Body of pancreas (tissue), 4 donors: ENCODE results near the gene PCSK1N. TPM values are rescaled to one million over a fixed set of nuclear protein-coding genes. Genes with fewer than 3 reads are reported as not detected.

ENCODE experiments used
- ATAC-seq: fragments of 150-250 bp; one replicate; pipeline ENCODE4 v1.9.1; 2016
- DNase-seq, 4 donors: peaks; one replicate each; pipeline ENCODE4 v3.0.0-alpha.2; 2019
- H3K27ac ChIP-seq, 4 donors: fragments of 200-600 bp; sonication (generic); 1 replicate in 3 of 4; 2 replicates in 1 of 4; pipeline versions ENCODE4 v1.5.1 to v1.6.1; 2016 to 2019; ENCODE audit warnings: mild to moderate bottlenecking in 1 of 4, mixed read lengths in 1 of 4, moderate library complexity in 1 of 4
- H3K27me3 ChIP-seq, 2 donors: fragments of 200-600 bp; sonication (generic); one replicate each; pipeline ENCODE4 v1.6.0; 2016; ENCODE audit warnings: mild to moderate bottlenecking in 1 of 2
- H3K36me3 ChIP-seq, 2 donors: fragments of 200-600 bp; sonication (generic); replicated peaks in 1 of 2; 2 replicates each; pipeline ENCODE4 v1.5.1; 2016; ENCODE audit warnings: low read depth in 2 of 2; ENCODE audit not compliant: insufficient read depth in 1 of 2
- H3K4me1 ChIP-seq: fragments of 200-600 bp; sonication (generic); one replicate; pipeline ENCODE4 v1.6.0; 2016
- H3K4me3 ChIP-seq, 2 donors: fragments of 200-600 bp; sonication (generic); 1 replicate in 1 of 2; 2 replicates in 1 of 2; pipeline ENCODE4 v1.5.1; 2016 to 2019
- H3K9me3 ChIP-seq, 3 donors: fragments of 200-600 bp; sonication (generic); 1 replicate in 2 of 3; 2 replicates in 1 of 3; pipeline ENCODE4 v1.5.1; 2016
- POLR2A ChIP-seq, 3 donors: fragments of 450-650 bp; IDR thresholded peaks; one replicate each; pipeline ENCODE4 v1.6.1; 2016; ENCODE audit warnings: antibody characterized with exemption in 3 of 3, mild to moderate bottlenecking in 2 of 3
- WGBS, 2 donors: methylation state at CpG; one replicate each; pipeline ENCODE4 v1.1.5; 2017; 5-methylcytosine and 5-hydroxymethylcytosine counted together
- intact Hi-C: fragments of 100-400 bp; cut with DNase I; formaldehyde crosslinking; loops from one replicate; pipeline ENCODE4 v1.15.1; 2023
- total RNA-seq, 2 donors: library from RNA; depleted of rRNA; stranded (reverse); fragments of >200 nt; gene quantifications; one replicate each; pipeline ENCODE4 v1.1.0, GENCODE V29; 2016
- TF ChIP-seq, protein P1 (sequence below), 7 experiments: fragments of 450-650 bp in 4 of 7; fragments of 200-600 bp in 3 of 7; sonication (generic) in 3 of 7; IDR thresholded peaks; one replicate each; pipeline ENCODE4 v1.5.1; 2016 to 2019; ENCODE audit warnings: antibody characterized with exemption in 7 of 7

PCSK1N gene
- total RNA-seq, 2 donors from 2014 or later: 110 to 196 TPM

DNA sequence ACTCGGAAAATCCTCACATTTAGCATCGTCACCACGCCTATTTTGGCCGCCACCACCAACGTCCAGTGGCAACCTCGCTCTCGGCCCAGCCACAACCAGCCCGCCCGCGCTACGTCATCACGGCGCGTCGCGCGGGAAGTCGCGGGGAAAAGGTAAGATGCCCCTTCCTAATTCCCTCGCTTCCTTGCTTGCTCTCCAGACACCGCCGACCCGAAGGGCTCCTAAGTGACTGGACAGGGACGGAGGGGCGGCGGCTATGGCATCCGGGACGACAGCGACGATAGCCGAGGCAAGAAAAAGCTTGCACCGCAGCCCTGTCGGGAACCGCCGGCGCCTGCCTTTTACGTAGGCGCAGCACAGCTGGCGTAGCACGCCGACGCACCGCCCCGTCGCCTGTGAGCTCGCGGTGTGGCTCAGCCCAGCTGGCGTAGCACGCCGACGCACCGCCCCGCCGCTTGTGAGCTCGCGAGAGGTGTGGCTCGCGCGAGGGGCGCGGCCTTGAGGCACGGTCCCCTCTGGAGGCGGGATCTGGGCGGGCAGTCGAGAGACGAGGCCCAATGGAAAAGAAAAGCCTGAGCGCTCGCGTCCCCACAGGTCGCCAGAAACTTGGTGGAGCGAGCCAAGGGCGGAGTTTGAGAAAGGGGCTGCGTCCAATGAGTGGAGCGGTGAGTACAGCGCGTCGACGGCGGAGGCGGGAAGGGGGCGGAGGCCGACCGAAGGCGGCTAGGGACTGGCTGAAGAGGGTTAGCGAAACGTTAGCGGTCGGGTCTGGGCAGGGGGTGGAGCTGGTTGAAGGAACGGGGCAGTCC lies 33.9 kb downstream of the PCSK1N start, which contains the start of gene HDAC6:
Gene HDAC6 (plus strand): TSS at position 788 of the 809 bp plus-strand sequence. CDS start 626 bp downstream, outside the sequence.
- ATAC-seq: peak; percentile 88

DNA sequence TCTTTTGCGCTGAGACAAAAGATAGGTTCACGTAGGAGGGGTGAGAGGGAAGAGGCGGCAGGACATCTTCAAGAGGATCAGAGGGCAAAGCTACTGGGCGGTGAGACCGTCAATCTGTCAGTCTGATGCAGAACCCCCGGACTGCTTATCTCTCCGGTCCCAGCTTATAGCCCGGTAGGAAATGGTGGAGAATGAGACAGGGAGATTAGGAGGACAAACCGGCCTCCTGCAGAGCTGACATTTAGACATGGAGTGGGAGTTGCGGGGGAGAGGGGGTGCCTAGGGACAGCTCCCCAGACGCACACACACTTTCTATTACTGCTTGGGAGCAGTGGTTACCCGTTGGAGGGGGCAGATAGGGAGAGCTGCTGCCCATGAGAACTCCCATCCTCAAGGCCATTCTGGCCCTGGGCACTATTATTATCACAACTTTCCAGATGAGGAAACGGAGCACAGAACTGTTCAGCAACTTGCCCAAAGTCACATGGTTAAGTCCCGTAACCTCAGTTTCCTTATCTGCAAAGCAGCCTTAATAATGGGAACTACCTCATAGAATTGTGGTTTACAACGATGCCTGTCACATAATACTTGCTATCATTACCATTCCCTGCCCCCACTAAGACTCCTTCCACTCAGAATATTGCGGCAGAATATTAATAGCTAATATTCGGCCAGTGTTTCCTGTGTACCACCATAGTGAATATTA lies 34.7 kb downstream of the PCSK1N start:
- TF ChIP-seq, protein P1, sequence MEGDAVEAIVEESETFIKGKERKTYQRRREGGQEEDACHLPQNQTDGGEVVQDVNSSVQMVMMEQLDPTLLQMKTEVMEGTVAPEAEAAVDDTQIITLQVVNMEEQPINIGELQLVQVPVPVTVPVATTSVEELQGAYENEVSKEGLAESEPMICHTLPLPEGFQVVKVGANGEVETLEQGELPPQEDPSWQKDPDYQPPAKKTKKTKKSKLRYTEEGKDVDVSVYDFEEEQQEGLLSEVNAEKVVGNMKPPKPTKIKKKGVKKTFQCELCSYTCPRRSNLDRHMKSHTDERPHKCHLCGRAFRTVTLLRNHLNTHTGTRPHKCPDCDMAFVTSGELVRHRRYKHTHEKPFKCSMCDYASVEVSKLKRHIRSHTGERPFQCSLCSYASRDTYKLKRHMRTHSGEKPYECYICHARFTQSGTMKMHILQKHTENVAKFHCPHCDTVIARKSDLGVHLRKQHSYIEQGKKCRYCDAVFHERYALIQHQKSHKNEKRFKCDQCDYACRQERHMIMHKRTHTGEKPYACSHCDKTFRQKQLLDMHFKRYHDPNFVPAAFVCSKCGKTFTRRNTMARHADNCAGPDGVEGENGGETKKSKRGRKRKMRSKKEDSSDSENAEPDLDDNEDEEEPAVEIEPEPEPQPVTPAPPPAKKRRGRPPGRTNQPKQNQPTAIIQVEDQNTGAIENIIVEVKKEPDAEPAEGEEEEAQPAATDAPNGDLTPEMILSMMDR (IDR thresholded peaks at IDR 0.05): no peak
- peak in 1 of 3 donors; percentile 48 for TF ChIP-seq POLR2A (IDR thresholded peaks at IDR 0.05)
- Histone ChIP-seq H3K4me3 (no peak overlapping the region), H3K36me3 (no peaks in the 10 kb centered on the region), H3K9me3 (no peaks in the 10 kb centered on the region), H3K27ac (peak overlapping the region; percentile 77 to 96 (median 86)), H3K27me3 (no peaks in the 10 kb centered on the region), H3K4me1 (peaks cover 8% of the 10 kb centered on the region)
- intact Hi-C loops: no loop called here
- WGBS, 2 donors: 19 to 40% methylated on average over 10 to 17 of the region's 17 CpGs
- DNase-seq (peak in 1 of 4 donors; percentile 5), ATAC-seq (no peak)

More for the DNA sequence above, 33.9 kb downstream of the PCSK1N start, which contains the start of gene HDAC6:
- peak; percentile 96 to 98 (median 96) for DNase-seq
- Histone ChIP-seq H3K4me3 (peak within 1 kb of the TSS; percentile 12 to 39), H3K36me3 (no peaks in the 10 kb centered on the region), H3K4me1 (peaks cover 8% of the 10 kb centered on the region), H3K27me3 (no peaks in the 10 kb centered on the region), H3K27ac (peak within 1 kb of the TSS; percentile 81 to 98 (median 93)), H3K9me3 (no peaks in the 10 kb centered on the region)
- TF ChIP-seq, protein P1 (IDR thresholded peaks at IDR 0.05): peak in 1 of 7 experiments; percentile 22
- TF ChIP-seq POLR2A (IDR thresholded peaks at IDR 0.05): peak in 1 of 3 donors; percentile 38
- 1% methylated on average over 17 to 67 of the region's 89 CpGs for WGBS, 2 donors
- intact Hi-C loops: no loop called here

DNA sequence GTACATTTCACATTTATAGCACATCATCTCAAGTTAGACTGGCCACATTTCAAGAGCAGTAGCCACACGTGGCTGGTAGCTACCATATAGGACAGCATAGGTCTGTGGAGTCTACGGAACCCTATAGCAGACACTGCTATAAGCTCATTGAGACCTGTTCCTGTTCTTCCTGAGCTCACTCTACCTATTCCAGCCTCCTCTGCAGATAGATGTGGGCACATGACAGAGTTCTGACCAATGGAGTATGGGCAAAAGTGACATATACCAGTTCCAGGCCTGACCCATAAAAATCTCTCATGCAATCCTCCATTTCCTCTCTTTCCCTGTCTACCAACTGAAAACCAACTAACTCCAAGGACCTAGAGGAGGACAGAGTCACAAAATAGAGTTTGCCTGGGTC lies 37.1 kb downstream of the PCSK1N start:
- H3K4me1 ChIP-seq: peaks cover 8% of the 10 kb centered on the region
- H3K27me3 ChIP-seq: no peaks in the 10 kb centered on the region
- ATAC-seq: no peak
- no peak for DNase-seq
- H3K9me3 ChIP-seq: no peaks in the 10 kb centered on the region
- intact Hi-C loops: no loop called here
- 48 to 79% methylated on average over 2 of the region's 2 CpGs for WGBS, 2 donors
- no peak overlapping the region for H3K27ac ChIP-seq
- TF ChIP-seq, protein P1 (IDR thresholded peaks at IDR 0.05): no peak
- TF ChIP-seq POLR2A (IDR thresholded peaks at IDR 0.05): no peak
- no peaks in the 10 kb centered on the region for H3K36me3 ChIP-seq
- no peak overlapping the region for H3K4me3 ChIP-seq

DNA sequence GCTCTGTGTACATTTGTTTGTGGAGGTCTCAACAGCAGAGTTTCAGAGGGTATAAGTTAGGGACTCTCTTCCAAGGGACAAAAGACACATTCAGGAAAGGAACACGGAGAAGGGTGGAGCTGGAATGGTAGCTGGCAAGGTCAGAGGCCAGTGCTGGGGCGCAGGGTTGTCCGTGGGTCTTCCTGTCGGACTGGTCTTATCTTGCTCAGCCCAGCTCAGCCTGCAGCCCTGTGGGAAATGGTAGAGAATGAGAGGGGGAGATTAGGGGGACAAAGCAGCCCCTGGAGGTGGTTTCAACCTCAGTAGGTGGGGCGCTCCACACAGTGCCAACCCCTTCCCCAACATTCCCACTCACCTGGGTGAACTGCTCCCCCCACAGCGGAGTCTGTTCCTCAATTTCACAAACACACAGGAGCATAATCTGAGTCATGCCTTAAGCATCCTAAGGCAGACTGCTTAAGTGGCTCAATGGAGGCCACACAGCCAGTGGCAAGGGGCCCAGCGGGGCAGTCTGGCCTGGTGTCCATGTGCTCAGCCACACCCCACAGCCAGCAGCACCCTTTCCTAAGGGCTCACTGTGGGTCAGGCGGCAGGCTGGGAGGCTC lies 40.4 kb downstream of the PCSK1N start:
- intact Hi-C loops: no loop called here
- ATAC-seq (no peak), DNase-seq (no peak)

More for the DNA sequence above, 40.4 kb downstream of the PCSK1N start:
- no peaks in the 10 kb centered on the region for H3K36me3 ChIP-seq
- TF ChIP-seq, protein P1 (IDR thresholded peaks at IDR 0.05): no peak
- no peak for TF ChIP-seq POLR2A (IDR thresholded peaks at IDR 0.05)
- H3K27me3 ChIP-seq: no peaks in the 10 kb centered on the region
- H3K27ac ChIP-seq: no peak overlapping the region
- no peaks in the 10 kb centered on the region for H3K4me1 ChIP-seq
- no peak overlapping the region for H3K4me3 ChIP-seq
- H3K9me3 ChIP-seq: no peaks in the 10 kb centered on the region
- WGBS, 2 donors: 50 to 64% methylated on average over 3 to 8 of the region's 8 CpGs
